Renal cortex interstitium (tissue), 11 donors: ENCODE data around the gene BAHCC1. TPM values are rescaled to one million over a fixed set of nuclear protein-coding genes. Genes with fewer than 3 reads are reported as not detected.

Experiments
- DNase-seq, 11 donors: peaks; one replicate each; pipeline ENCODE4 v3.0.0-alpha.2; 2013; ENCODE audit warnings: low read depth in 9 of 11, low spot score in 4 of 11; ENCODE audit errors: extremely low read depth in 1 of 11
- polyA plus RNA-seq, 3 donors: library from polyadenylated mRNA; unstranded; fragments of 120-200 nt; gene quantifications; one replicate each; pipeline ENCODE4 v1.2.1, GENCODE V29; 2013; ENCODE audit not compliant: insufficient read length in 3 of 3

The BAHCC1 gene
- polyA plus RNA-seq, 3 donors, result 15.9 to 29.7 (median 29.3) TPM

DNA sequence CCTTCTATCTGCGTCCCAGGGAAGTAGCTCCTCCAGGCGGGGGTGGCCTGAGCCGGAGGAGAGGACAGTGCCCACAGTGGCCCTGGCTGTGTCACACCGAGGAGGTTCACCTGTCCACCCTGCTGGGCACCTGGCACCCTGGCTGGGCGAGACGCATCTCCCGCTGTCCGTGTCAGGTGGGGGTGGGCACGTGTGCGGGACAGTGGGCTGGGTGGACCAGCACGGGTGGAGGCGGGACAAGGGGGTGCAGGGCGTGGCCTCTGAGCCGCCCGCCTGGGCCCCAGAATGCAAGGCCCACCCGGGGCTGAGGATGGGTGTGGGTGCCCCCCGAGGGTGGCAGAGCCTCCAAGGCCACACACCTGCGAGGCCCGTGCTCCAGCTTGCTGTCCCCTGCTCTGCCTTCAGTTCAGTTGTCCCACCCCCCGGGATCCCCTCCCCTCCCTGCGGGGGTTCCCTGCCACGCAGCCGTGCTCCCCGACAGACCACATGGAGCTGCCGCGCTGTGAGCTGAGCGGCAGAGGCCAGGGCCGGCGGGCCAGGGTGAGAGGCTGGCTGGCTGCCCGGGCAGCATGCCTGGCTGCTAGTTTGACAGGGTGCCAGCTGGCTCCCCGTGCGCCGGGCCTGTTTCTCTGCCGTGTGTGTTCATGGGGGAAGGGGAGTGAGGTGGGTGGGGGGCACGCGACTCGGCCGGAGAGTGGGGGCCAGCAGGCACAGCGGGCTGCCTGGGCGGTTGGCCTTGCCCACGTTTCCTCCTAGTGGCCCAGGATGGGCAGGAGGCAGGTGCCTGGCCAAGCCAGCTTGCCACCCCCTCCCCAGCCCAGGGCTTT, 33.9 kb downstream of the BAHCC1 start:
- DNase-seq, result no peak

DNA sequence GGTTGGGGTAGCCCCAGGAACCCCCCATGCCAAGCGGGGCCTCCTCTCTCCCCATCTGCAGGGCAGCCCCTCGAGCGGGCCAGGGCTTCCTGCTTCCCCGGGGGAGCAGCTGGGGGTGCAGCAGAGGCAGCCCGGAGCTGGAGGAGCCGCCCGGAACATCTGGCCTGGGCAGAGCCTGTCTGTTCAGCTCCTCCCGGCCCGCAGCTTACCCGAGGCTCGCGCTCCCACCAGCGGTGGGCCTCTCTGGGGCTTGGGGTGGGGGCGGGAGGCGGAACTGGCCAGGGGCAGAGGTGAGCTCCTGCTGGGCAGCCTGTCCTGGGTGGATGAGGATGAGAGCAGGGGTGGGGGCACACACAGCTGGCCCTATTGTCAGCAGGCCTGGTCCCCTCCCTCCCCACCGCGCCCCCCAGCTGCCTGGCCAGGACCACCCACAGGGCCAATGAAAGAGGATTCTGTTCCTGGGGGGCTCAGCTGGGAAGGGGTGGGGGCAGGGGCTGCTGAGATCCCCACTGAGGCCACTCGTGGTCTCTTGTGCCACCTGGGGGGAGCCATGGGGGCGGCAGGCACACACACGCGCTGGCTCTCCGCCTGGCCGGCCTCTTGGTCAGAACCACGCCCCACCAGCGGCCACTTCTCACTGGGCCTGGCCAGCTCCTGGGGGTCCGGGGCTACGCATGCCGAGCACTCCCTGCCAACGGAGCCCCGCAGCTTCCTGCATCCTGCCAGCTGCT, 34.7 kb downstream of the BAHCC1 start:
- DNase-seq, result no peak

GRCh38 chr17:81431545-81432482, 36.6 kb downstream of the BAHCC1 start:
- DNase-seq, result no peak

DNA sequence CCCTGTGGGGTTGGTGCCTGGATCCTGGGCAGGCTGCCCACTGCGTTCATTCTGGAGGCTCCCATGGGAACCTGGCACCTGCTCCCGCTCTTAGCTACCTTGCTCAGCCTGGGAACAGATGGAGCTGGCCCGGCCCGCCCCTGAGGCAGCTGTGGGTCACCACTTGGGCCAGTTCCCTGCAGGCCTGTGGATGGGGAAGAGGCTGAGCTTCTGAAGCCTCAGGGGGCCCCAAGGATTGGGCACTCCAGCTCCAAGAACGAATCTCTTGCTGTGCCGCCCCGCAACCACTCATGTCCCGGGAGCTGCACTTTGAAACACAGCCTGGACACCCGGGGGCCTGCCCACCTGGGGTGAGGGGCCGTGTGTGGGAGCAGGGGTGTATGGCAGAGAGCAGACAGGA, 37.7 kb downstream of the BAHCC1 start:
- no peak for DNase-seq

- no peak for DNase-seq
These were observed 38.4 kb downstream of the BAHCC1 start for GRCh38 chr17:81433656-81434055.

GRCh38 chr17:81434072-81434471, 38.8 kb downstream of the BAHCC1 start:
- DNase-seq, result peak in 3 of 11 donors; percentile 52 to 74 (median 54)

DNA sequence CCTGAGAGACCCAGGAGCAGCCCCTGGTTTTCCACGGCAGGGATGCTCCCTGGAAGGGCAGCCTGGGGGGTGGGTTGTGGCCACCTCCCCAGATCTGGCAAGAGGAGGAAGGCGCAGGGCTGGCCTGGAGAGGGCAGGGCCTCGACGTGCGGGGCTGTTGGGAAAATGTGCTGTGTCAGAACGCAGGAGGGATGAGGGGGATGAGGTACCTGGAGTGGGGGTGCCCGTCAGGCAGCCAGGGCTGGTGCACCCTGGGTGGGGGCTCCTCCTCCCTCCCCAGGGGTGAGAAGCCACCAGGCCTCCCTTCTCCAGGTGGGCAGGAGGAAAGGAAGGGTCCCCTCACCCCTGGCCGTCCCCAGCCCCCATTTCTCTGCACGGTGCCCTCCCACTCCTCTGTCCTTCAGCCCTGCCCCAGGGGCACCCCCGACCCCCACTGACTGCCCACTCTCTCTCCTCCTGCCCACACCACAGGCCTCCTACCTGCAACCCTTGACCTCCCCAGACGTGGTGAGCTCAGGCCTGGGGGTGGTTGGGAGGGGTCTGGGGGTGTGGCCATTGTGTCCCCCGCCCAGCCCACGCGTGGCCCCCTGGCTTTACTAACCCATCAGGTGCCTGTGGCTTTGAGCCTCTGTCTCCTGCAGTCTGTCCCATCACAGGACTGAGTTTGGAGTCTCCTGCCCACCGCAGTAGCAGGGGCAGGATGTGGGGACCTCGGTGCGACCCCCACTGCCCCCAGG, 39.6 kb downstream of the BAHCC1 start:
- DNase-seq, result no peak

- DNase-seq, result no peak
These were observed 40.5 kb downstream of the BAHCC1 start for GRCh38 chr17:81435652-81436293.

DNA sequence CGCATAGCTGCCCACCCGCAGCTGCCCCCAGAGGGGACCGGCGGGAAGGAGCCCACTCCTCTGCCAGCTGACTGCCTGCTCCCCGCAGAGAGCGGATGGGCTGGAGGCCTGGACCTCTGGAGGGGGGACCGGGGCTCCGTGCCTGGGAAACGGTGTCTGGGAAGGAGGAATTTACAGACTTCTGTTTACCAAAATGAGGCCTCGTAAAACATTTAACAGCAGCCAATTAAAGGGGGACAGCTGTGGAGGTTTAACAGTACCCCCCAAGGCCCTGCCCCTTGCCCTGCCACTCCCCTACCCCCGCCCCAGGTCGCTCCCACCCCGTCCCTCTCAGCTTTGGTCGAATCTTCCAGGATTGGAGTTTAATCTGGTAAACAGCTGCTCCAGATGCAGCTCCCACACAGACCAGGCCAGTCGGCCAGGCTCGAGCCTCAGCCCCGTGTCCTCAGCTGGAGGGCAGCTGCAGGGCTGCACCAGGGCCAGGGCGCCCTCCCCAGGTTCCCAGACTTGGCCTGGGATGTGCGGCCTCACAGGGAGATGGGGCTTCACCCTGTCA, 41.1 kb downstream of the BAHCC1 start:
- DNase-seq, result peak in 2 of 11 donors; percentile 40 to 47

DNA sequence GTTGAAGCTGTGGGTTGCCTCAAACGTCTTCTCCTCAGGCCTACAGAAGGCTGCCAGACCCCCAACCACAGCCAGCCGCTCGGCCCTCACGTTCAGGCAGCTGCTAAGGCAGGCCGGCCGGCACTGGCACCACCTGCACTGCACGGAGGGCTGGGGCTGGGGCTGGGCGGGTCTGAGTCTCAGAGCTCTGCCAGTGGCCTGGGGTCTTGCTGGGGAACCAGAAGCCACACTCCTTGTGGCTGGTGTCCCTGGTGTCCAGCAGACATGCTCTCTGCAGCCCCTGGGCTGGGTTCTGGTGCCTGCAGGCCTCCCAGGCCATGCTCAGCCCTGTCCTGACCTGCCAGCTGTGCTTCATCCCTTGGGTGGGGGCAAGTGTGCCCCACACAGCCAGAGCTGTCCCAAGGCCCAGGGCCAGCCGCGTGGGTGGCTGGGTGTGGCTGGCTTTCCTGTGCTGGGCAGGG, 42.0 kb downstream of the BAHCC1 start:
- DNase-seq, result no peak

DNA sequence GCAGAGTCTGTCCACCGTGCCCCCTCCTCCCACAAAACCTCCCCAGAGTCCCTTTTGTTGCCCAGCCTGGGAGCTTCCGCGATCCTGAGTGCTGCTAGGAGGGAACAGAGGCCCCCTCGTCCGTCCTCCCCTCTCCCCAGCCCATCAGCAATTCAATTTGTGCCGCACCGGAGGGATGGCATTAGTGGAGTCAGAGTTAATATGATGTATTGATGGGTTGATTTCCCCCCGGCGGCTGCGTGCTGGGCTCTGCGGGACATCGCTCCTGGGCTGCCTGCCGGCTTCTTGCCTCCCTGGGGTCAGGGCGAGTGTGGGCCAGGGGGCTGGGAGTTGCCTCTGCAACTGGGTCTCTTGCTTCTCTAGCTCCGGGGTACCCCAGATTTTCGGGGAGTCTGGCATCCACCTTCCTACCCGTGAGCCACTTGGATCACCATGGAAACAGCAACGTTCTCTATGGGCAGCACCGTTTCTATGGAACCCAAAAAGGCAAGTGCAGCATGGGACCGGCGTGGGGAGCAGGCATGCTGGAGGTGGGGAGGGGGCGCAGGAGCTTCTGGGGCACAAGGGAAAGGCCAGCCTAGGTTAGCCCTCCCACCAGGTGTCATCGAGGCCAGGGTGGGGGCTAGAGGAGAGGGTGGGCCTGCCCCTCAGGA, 42.9 kb downstream of the BAHCC1 start:
- DNase-seq, result no peak

DNA sequence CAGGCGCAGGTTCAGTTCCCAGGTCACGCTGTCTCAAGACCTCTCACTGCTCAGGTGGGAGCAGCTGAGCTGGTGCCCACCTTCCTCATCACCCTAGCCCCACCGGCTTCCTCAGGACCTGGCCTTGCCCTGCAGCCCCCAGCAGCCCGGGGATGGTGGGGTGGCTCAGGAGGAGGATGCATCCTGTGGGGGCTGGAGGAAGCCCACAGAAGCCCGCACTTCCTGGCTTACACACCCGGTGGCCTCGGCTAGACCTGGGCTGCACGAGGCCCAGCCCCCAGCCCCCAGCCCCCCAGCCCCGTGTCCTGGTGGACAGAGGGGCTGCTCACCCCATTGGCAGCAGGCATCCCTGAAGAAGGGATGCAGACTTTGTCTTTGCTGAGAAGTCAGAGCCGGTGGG, 43.4 kb downstream of the BAHCC1 start:
- no peak for DNase-seq

DNA sequence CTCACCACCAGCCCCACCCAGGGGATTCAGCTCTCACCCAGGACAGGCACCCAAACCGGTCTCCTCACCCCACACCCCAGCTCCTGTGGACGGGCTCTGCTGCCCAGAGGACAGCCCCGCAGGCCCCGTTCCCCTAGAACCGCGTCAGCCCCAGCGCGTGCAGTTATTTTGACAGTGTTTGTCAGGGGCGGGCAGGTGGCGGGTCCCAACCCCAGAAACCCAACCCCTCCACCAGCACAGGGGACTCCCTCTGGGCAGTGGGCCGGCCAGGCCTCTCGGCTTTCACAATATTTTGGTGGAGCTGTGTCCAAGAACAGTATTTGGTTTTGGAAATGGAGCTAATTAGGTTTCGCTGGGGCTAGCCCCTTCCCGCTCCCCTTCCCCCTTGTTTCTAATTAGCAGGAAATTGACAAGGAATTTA, 44.8 kb downstream of the BAHCC1 start:
- DNase-seq, result no peak

- DNase-seq, result no peak
These were observed 45.4 kb downstream of the BAHCC1 start for GRCh38 chr17:81440511-81441244.

- no peak for DNase-seq
These were observed 47.5 kb downstream of the BAHCC1 start for GRCh38 chr17:81442791-81443190.

DNA sequence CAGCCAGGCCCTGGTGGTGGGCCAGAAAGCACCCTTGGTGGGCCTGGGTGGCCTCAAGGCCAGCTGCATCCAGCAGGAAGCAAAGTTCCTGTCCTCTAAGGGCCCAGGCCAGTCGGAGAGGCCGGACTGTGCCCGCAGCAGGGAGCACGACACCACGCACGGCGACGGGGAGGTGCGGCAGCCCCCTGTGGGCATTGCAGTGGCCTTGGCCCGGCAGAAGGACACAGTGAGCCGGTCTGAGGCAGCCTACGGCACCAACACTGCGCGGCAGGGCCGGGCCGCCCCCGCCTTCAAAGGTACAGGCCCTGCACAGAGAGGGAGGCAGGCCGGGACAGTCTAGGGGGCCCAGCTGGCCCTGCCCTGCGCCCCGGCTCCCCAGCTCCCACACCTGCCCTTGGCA, 48.0 kb downstream of the BAHCC1 start:
- DNase-seq, result no peak
